Embryonic facial prominence (tissue), 1 donor: Measurements from ENCODE around the gene PTPRN2.

Experiments used
- DNase-seq: peaks from one replicate; pipeline ENCODE4 v3.0.0-alpha.2; 2016; ENCODE audit errors: extremely low spot score

The PTPRN2 gene

DNA sequence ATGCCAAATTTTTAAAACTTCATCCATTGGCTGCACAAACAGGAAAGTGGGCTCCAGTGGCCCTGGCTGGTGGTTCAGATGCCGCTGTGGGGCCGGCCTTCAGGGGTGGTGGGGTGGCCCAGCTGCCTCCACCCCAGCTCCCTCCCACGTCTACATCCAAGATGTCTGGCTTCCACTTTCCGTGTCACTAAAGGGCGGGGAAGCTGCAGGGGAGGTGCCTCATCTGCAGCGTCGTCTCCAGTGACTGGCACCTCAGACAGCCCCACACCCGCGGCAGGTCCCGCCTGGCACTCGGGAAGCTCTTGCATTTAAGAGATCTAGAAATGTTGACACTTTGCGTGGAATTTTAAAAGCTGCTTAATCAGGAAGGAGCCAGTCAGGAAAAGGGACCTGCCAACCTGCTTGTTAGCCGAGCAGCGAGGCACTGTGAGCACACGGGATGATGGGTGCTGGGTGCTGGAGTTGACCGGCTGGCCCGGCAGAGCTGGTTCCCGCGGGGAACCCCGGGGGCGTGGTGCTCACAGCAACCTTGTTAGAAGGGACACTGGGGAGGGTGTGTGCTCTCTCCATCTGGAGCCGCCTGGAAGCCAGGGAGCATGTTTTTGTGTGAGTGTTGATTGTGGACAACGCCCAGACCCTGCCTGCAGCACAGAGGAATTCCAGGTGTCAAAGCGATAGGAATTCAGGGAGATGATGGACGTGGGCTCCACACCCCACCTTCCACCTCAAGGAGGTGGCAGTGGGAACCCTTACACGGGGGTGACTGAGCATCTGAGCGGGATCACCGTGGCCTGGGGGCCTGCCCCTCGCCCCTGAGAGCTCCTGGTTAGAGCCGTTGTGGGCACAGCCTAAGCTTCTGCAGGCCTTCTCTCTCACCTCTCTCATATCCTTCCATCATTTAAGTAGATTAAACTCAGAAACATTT is 320.5 kb downstream of the PTPRN2 start:
- DNase-seq = no peak

DNA sequence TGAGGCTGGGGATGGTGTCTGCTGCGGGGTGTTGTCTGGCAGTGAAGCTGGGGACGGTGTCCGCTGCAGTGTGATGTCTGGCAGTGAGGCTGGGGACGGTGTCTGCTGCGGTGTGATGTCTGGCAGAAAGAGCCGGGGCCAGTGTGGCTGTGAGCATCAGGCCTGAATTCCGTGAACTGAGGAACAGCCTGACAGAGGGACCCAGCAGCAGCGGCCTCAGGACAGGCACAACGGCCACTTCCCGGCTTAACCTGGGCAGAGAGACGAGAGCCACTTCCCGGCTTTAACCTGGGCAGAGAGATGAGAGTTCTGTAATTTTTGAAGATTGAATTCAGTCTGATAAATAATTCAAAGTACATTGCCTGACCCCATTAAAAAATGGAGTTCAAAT is 321.2 kb downstream of the PTPRN2 start:
- DNase-seq = no peak

DNA sequence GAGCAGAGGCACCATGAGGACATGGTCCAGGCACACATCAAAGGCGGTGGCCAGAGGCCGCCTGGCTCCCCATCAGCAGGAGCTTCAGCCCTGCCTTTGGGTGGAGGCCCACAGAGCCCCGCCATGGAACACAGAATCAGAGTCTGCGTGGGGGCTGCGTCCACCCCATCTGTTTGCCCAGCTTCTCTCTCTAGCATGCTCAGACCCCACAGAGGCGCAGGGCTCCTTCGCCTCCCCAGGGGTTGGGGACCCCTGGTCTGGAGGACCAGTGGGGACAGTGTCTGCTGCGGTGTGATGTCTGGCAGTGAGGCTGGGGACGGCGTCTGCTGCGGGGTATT is 321.9 kb downstream of the PTPRN2 start:
- DNase-seq = no peak

DNA sequence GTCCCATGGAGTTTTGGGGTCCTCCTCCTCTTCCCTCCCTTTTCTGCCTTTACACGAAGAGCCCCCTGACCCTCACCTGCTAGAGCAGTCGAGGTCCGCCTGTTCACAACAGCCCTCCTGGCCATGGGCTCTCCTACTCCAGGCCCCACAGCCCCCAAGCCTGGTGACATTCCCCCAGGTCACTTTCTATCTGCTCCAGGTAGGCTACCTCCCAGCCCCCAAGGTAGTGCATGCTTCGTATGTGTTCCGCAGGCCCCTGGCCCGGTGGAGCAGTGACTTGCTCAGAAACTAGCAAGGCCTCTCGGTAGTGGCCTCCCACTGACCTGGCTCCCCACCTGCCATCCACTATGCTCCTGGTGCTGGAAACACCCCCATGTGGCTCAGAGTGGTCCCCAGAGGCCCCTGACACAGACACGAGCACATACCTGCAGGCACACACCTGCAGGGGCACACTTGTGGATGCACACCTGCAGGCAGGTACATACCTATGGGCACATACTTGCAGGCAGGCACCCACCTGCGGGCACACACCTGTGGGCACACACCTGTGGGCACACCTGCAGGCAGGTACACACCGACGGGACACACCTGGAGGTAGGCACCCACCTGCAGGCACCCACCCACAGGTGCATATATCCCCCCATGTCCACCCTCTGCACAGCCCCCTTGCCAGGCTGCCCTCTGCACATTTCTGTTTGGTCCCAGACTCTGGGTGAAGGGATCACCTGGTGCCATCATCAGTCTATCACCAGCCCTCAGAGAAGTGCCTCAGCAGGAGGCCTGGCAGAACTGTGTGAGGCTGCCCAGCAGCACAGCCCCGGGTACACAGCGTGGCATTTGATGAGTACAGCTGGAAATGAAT is 322.5 kb downstream of the PTPRN2 start:
- no peak for DNase-seq

DNA sequence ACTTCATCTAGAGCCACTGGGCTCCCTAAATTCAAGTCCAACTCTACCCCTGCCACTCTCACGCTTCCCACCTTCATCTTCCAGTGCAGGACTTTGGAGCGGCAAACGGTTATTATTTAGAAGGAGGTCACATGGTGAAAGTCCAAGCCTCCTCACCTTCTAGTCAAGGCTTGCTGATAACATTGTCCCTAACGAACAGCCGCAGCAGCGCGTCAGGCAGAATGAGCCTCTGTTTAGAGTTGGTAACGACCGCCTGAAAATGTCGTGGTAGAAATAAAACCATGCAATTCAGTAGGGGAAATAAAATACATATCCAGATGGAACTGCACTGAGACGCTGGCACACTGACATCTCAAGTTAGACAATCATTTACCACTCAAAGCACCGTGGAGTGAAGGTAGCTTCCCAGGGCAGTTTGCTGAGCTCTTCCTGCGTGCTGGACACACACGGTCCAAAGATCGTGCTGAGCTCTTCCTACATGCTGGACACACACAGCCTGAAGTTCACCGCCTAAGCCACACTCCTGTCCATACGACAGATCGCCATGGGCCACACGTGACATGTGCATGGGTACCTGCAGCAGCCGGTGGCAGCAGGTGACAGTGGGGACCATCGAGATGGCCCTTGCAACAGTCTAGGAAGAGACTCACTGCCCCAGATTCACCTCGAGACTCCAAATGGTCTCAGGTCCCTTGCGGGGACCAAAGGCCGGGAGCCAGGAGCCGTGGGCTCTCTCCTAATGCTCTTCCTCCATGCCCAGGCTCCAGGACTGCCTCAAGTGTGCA is 323.5 kb downstream of the PTPRN2 start:
- no peak for DNase-seq

DNA sequence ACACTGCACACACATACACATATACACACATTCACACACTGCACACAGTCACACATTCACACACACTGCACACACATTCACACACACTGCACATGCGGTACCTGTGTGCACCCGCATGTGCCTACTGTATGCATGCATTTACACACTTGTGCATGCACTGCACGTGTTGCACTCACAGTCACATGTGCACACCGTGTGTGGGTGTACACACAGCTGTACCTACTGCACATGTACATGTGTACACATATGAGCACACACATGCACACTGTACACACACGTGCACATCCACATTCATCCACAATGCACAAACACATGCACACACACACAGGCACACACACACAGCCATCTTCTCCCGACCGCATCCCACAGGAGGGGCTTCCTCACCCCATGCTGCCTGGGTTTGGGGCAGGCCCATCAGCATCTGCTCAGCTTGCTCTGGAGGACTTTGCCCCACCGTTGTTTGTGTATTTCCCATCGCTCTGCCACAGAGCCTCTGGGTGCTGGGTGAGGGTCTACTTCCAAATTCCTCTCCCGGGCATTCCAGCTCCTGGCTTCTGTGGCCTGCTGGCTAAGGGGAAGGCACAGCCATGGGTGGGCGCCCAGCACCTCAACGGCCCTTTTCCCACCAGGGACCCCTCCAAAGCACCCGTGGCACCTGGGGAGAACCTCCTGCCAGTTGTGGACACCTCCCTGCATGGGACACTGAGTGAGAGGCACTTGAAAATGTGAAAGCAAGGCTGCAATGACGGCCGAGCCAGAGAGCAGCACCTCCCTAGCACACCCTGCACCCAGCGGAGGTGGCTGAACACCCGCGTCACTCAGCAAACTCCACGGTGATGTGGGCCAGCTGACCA is 324.3 kb downstream of the PTPRN2 start:
- no peak for DNase-seq

DNA sequence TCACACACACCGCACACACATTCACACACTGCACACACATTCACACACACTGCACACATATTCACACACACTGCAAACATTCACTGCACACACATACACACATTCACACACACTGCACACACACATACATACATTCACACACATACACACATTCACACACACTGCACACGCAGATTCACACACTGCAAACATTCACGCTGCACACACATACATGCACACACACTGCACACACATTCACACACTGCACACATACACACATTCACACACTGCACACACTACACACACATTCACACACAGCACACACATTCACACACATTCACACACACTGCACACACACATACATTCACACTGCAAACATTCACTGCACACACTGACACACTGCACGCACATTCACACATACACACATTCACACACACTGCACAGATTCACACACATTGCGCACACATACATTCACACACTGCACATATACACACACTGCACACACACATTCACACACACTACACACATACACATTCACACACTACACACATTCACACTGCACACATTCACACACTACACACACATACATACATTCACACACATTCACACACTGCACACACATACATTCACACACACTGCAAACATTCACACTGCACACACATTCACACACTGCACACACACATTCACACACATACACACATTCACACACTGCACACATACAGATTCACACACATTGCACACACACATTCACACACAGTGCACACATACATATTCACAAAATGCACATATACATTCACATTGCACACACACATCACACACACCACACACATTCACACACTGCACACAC is 325.1 kb downstream of the PTPRN2 start:
- no peak for DNase-seq

DNA sequence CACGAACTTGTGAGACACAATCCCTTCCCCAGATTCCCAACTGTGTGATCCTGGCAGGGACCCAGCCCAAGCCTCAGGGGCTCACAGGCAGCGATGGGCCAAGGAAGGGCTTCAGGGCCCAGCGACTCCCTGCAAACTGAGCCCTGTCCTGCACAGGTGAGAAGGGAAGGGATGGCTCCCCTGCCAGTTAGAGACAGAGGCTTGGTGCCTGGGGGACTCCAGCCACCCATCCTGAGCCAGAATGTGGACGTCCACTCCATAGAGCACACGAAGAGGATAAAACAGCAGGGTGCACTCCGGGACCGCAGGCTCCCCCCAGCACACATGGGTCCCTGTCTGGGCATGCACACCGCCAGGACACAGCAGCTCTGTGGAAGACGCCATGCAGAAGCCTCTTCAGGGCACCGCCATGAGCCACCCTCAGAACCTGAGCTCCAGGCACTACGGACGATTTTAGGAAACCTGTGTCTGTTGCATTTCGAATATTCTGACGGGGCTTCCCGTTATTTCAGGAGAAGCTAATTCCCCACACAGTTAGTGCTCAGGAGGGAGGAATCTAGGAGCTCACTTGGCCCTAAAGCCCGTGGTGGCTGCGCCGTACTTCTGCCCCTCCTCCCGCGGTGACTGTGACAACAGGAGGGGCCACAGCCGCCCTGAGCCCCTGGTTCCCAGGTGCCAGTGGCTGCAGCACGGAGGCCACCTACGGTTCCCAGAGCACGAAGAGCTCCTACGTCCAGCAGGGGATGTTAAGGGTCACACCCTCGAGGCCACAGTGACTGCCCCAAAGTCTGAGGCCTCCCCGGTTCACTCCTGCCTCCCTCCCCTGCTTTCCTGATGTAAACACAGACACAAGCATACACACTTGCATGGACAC is 326.0 kb downstream of the PTPRN2 start:
- DNase-seq = no peak

DNA sequence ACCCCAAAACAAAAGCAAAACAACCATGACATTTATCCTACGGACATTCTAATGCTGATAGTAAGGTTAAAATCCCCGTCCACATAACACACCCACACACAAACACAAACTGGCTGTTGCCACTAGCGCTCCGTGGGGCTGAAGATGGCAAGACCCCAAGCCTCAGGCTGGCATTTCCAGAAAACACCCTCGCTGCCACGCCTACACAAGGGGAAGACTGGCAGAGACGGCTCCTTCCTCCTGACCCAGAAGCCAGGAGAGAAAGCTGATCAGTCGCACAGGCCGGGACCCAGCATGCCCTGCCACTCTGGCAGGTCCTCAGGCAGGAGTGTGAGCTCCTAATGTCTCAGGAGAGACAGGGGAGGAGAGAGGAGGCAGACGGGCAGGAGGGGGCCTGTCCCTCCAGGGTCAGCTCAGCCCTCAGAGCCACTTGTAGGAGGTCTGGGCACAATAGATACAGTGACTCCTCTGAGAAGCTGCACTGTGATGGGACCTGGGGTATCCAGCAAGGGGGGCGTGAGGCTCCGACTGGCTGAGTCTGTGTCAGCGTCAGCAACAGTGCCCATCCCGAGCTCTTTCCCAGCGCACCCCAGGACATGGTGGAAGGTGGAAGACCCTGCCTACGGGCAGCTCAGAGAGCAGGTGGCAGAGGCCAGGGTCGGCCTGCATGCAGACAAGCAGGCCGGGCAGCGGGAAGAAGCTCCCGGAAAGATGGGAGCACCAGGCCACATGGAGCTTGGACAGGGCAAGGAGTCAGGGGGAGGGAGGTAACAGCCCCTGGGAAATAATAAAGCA is 326.9 kb downstream of the PTPRN2 start:
- DNase-seq = no peak

DNA sequence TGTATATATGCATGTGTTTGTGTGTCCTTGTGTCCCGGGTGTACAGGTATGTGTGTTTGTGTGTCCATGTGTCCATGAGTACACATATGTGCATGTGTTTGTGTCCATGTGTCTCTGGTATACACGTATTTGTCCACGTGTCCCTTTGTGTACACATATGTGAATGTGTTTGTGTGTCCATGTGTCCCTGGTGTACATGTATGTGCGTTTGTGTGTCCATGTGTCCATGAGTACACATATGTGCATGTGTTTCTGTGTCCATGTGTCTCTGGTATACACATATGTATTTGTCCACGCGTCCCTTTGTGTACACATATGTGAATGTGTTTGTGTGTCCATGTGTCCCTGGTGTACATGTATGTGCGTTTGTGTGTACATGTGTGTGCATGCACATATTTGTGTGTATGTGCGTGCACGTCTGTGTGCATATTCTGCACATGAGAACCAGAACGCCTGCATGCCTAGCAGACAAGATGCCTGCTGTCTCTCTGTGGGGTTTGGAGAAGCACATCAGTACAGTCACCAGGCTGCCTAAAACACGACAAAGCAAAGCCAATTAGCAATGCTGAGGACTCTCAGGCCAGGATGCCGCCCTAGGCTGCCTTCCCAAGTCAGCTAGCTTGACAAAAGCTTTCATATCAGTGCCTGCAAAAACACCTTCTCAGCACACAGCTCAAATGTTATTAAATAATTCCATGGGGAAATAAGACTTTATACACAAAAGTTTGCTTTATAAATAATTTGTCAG is 327.8 kb downstream of the PTPRN2 start:
- no peak for DNase-seq

DNA sequence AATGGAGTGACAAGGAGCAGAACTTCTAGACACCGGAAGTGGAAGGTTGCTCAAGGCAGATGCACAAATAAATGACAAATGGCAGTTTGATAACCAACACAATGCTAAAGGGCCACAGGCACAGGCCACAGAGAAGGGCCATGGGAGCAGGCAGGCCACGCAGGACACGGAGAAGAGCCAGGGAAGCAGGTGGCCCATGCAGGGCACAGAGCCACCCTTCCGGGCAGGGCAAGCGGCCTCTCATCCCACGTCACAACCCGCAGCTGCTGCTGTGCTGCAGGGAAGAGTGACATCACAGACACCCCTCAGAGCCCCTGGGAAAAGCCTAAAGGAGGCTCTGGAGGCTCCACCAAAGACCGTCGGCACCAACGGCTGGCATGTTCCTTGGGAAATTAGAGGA is 328.5 kb downstream of the PTPRN2 start:
- DNase-seq = no peak

DNA sequence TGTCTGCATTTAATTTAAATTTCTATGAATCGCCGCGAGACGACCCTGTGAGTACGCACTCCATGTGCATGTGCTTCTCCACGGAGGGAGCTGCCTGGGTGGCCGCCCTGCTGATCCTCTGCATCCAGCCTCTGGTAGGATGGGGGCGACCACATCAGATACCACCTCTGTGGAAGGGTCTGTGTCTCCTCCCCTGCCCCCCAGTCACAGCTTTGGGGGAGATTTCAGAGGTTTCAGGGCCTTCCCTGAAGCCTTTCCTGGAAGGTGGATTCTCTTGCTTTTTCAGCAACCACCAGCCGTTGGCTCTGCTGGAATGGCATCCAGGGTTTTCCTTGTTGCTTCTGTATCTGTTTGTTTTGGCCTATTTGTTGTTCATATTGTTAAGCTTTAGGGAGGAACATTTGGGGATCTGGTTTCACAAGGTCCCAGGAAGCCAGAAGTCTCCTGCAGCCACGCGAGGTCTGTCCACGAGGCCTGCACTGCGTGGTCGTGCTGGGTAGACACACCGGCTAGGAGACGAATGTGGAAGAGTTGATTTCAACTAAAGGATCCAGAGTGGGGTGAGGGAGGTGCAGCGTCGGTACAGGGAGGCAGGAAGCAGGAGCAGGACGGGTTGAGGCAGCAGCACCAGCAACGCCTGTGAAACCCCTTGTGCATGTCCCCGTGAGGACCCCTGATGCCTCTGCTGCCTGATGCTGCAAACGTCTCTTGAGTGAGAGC is 329.1 kb downstream of the PTPRN2 start:
- no peak for DNase-seq

DNA sequence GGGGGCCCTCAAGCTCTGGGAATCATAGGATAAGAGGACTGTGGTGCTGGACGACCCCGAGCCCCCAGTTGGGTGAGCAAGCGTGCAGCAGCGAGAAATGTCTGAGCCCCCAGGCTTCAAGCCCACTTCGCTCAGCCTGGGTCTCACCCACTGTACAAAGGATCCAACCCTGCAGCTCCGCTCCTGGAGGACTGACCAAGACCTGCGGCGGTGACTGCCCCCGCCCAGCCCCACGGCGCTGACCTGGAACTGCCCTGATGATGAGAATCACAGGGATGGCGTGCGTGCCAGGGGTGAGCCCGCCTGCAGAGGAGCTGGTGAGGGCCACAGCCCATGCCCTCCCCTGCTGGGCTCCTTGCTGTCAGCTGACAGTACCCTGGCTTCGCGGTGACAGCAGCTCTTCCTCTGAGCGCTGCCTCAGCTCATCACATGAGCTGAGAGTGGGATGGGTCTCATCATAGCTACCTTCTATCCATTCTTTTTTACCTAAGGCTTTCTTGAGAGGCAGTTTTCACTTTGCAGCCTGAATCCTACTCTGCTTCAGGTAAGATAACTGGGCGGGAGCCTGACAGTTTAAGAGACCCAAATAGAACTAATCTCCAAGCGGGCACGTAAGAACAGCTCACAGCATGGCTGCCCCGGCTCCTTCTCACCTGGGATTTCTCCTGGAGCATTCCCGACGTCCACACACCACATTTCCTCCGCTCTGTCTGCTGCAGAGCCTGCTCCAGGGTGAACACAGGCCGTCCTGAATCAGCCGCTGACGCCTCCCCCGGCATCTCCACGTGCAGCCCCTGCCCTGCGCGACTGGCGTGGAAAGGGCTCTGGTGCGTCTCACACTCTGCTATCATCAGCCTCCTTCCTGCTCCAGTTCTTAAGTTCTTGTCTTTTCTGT is 329.9 kb downstream of the PTPRN2 start:
- no peak for DNase-seq

DNA sequence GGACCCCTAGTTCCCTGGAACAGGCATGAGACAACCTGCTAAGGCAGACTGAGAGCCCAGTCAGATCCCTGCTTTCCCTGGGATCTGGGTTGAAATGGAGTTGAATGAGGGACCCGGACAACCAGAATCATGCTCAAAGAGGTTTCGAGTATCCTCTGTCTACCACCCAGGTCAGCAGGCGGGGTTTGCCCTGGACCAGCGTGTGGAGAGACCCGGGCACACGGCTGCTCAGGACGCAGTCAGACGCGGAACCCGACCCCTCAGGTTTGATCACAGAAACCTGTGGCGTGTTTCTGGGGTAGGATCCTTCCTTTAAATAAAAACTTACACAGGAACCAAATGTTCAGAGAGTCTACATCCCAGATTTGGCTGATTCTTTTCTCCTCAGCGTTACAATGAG is 330.6 kb downstream of the PTPRN2 start:
- DNase-seq = no peak

DNA sequence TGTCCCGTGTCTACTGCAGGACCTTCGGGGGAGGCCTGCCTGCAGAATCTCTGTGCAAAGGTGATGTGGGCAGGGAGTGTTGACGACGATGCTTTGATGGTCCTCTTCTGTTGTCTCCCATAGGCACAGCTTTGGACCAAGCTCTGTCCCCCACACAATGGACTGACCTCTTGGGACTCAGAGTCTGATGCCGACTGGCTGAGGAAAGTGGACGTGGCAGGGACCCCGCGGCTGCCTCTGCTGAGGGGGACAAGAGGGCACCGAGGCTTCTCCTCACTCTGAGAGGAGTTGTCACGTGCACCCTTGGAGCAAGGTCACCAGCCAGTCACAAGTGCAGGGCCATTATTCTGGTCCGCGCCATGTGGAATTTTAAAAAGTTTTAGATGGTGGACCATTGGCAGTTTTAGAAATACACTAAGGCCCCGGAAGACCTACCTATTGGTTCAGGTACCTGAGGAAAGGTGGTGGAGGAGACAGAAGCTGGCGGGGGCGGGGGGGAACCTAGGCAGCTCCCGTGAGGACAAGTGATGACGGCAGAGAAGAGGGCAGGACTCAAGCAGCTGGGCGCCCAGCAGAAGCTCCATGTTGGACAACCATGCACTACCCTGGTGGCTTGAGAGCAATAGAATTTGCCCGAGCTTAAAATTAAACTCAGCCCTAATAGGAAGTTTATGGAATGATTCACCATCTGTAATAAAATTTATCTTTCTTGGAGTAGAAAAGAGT is 331.4 kb downstream of the PTPRN2 start:
- no peak for DNase-seq
